Epithelial cell of esophagus (primary cell): ENCODE results near the gene SH2B3.
"Not testable (repeated sequence)": the region's sequence is repeated elsewhere in the genome, so short reads cannot be mapped to it uniquely, and the experiment has no call there.

Experiments used
- DNase-seq: peaks from one replicate; pipeline ENCODE4 v3.0.0; 2010; ENCODE audit warnings: low read depth
- H3K4me3 ChIP-seq: 2 replicates; pipeline ENCODE4 v1.5.1; 2011; ENCODE audit warnings: mild to moderate bottlenecking, low read length, control low read depth
- CTCF ChIP-seq: IDR thresholded peaks from 2 replicates; pipeline ENCODE4 v1.5.1; 2011; ENCODE audit warnings: low read depth, mild to moderate bottlenecking, low read length, control low read depth, inconsistent platforms; ENCODE audit not compliant: insufficient read depth; ENCODE audit errors: missing control alignments

Gene SH2B3

DNA sequence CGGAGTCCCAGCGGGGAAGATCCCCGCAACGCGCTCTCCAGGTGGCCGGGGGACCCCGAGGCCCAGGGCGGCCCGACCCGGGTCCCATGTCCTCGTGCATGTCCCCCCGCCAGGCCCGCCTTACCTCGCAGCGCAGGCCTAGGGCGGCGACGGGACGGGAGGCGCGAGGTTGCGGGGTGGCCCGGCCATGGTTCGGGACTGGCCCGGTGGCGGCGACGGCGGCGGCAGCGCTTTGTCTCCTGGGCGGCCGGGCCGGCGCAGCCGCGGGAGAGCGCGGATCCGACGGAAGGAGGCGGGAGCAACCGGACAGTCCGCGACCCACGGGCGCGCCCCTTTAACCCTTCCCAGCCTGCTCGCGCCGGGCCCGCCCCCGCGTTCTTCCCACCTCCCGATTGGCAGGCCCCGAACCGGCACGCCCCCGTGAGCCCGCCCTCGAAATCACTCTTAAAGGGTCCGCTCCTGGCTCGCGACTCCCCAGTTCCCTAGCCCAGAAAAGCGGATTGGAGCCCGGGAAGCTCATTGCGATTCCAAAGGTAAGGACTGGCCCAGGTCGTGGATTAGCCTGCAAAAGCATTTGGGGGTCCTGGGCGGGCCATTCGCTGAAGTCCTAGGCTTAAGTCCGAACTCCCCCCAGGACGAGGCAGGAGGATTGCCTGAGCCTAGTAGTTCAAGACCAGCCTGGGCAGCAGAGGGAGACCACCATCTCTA, 36.8 kb upstream of the SH2B3 start, which contains the start of gene PHETA1:
Gene PHETA1, minus strand, starts transcription at position 308 of the 708 bp plus-strand sequence. CDS start 5,668 bp downstream, outside the sequence.
- peak; percentile 88 for DNase-seq
- TF ChIP-seq CTCF, result no peak
- peak within 1 kb of the TSS; percentile 74 for H3K4me3 ChIP-seq

DNA sequence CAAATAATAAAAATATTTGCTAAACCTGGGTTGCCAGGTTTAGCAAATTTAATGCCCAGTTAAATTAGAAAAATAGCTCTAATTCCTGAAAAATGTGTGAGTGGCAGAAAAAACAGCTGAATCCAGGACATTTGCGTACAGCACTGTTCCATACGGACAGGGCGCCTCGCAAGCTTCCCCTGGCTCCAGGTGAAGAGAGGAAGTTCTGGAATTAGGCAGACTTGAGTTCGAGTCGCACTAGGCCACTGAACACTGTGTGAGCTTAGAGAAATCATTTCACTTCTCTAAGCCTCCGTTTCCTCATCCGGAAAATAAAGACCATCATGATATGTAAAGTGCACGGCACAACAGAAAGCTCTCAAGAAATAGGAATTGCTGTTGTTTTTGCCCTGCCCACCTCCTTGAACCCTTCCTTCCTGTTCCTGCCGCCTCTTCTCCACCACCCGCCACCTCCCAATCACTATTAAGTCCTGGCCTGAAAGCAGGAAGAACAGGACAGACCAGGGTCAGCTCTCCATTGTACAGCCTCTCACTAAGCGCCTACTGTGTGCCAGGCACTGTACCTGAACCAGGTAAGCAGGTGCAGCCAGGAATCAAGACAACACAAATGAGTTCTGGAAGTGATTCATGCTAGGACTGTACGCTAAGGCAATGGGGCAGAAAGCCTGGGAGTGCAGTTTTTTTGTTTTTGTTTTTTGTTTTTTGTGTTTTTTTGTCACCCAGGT, 36.1 kb upstream of the SH2B3 start:
- no peak for TF ChIP-seq CTCF
- peak overlapping the region; percentile 74 for H3K4me3 ChIP-seq
- DNase-seq, result no peak

DNA sequence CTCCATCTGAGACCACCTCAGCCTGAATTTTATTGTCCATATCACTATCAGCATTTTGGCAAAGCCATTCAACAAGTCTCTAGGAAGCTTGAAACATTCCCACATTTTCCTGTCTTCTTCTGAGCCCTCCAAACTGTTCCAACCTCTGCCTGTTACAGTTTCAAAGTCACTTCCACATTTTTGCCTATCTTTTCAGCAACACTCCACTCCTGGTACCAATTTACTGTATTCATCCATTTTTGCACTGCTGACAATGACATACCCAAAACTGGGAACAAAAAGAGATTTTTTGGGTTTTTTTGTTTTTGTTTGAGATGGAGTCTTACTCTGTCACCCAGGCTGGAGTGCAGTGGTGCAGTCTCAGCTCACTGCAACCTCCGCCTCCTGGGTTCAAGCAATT, 32.5 kb upstream of the SH2B3 start:
- H3K4me3 ChIP-seq, result not testable (repeated sequence)

GRCh38 chr12:111377440-111377839, 28.3 kb upstream of the SH2B3 start:
- H3K4me3 ChIP-seq, result no peak overlapping the region
- DNase-seq, result no peak
- TF ChIP-seq CTCF, result no peak

More for the DNA sequence above, 32.5 kb upstream of the SH2B3 start:
- DNase-seq, result not testable (repeated sequence)

DNA sequence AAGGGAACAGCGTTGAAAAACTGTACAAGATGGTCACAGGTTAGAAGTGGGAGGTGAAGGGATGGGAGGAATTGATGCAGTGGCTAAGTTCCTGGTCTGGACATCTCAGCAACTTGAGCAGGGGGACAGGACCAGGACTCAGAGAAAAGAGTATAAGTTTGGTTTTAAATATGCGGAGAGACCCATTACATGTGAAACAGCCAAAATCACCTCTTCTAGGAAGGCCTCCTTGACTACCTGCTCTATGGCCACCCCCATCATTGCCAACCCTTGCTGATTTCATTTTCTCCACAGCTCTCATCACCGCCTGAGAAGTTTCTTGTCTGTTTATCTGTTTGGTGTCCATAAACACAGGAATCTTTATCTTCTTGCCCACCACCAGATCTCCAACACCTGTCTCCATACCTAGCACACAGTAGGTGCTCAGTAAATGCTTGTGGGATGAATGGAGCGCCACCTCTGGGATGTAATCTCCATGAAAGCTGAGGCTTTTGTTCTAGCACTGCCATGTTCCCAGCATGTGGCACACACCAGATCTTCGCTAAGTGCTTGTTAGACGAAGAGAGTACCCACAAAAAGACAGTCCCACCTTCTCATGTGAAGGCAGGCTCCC, 25.7 kb upstream of the SH2B3 start:
- no peak overlapping the region for H3K4me3 ChIP-seq
- no peak for TF ChIP-seq CTCF
- no peak for DNase-seq

GRCh38 chr12:111384596-111384995, 21.1 kb upstream of the SH2B3 start:
- DNase-seq, result peak; percentile 70
- TF ChIP-seq CTCF, result no peak
- no peak overlapping the region for H3K4me3 ChIP-seq

GRCh38 chr12:111386885-111387284, 18.8 kb upstream of the SH2B3 start:
- DNase-seq, result no peak
- no peak overlapping the region for H3K4me3 ChIP-seq
- TF ChIP-seq CTCF, result no peak
